GM19238 (cell line): Measurements from ENCODE around the gene FAM120B.

Source experiments
- DNase-seq: peaks from one replicate; pipeline ENCODE4 v3.0.0; 2011; ENCODE audit warnings: low spot score; ENCODE audit not compliant: insufficient read length

FAM120B gene

DNA sequence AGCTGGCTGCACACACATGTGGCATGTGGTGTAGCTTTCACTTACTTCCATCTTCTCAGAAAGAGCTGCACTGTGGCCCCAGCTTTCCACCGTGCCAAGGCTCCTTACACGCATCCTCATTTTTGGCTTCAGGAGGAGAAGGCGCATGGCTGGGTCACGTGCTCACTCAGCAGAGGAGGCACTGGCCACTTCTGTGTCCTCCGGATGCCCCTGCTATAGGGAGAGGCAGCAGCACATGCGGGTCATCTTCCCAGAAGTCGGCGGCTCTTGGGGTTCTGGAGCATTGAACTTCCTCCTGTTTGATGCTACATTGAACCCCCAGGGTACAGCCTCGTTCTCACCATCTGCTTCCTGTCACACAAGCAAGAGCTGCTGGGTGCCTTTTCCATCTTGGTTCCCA is 111.3 kb downstream of the FAM120B start:
- no peak for DNase-seq

DNA sequence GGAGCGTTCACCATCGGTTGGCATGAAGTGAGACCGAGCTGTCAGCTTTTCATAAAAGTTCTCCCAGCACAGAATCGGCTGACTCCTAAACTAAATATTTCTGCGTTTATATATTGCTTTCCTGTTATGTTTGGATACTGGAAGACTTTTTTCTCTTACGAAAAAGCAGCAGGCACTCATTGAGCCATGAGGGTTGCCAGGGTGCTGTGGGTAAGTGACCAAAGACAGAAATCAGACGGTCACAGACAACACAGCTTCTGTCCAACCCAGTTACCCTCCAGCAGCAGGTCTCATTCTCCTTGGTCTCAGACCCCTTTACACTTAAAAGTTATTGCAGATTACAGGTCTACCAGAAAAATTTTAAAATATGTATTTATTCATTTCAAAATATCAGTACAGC is 113.7 kb downstream of the FAM120B start:
- DNase-seq: no peak

DNA sequence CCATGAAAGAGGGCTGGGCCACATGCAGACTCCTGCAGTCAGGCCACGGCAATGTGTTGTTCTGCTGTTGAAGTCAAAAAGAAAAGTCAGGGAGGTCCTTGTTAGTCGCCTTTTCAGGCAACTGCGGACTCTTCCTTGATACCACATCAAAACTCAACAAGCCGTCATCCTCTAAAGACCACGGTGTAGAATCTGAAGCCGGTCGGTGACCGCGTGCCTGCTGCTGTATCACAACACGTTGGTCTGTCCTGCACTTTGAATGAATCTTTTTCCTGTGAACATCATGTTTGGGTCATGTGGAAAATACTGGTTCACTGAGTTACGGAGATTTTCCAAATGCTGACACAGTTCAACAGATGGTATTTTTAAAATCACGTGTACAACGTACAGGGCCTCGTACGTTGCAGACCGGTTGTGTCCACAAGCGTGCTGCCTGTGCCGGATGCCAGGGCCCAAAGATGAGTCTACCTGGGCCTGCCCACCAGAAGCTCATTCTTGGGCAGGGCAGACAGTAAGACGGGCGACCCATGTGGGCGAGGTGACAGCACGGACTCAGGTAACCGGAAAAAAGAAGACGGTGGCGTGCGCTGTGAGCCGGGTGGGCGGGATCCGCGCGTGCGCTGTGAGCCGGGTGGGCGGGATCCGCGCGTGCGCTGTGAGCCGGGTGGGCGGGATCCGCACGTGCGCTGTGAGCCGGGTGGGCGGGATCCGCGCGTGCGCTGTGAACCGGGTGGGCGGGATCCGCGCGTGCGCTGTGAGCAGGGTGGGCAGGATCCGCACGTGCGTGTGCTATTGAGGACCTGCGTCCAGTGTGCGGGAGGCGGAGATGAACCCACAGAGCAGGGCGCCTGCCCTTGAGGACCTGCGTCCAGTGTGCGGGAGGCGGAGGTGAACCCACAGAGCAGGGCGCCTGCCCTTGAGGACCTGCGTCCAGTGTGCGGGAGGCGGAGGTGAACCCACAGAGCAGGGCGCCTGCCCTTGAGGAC is 114.5 kb downstream of the FAM120B start:
- no peak for DNase-seq

DNA sequence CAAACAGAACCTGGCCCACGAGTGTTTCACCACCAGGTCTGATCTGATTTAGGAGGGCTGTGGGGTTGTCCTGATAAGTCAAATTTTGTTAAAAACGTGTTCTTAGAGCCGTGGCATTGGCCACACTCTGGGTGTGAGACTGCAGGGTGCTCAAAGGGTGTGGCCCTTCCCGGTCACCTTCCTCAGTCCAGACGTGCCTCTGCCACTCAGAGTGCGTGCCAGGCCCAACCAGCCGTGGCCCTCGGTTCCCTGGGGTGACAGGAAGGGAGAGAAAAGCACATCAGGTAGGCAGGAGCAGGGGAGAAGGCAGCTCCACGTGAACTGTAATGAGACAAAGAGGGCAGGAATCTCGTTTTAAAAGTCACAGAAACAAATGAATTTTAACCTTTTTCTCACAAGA is 115.4 kb downstream of the FAM120B start:
- DNase-seq: no peak

DNA sequence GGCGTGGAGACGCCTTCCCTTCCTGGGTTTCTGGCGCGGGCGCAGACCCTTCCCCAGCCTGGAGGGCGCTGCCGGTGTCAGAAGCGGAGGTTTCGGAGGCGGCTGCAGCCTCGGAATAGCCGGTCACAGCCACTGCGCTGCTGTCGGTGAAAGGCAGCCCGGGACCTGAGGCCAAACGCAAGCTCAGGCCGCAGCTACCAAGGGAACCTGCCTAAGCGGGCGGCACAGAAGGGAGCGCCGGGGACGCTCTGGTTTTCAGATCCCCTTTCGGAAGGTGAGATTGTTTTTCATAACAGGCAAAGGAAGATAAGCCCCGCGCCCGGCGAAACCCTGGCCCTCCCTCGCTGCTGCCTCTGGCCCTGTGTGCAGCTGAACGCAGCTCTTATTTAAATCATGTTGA is 116.5 kb downstream of the FAM120B start:
- no peak for DNase-seq

DNA sequence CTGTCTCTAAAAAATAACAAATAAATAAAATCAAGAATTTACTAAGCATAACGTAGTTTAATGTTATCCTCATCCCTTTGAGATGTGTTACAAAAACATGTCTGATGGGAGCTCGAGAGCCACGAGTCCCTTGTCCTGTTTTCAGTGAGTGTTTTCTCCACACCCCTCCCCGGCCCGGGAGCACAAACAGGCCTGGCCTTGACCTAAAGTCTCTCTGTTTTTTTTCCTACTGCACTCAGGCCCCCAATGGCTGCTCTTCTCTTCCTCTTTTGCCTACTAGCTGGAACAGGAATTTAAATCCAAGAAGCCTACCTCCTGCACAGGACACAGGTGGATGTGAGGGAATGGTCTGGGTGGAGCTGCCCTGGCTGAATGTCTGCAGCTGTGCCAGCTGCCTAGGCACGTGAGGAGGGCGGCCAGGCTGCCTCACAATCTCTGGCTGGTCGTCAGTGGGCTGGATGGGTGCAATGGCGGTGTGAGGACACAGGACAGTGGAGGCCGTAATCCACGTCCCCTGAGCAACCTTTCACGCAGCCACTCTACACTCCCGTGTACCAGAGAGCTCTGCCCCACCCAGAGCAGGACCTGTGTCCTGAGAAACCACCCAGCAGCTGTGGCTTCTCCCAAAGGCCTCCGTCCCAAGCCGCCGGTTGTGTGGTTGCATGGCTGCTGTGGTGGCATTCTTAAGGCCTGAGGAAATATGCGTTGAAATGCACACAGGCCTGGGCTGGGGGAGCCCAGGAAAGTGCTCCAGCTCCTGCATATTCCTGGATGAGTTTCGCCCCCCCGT is 117.5 kb downstream of the FAM120B start:
- DNase-seq: no peak

DNA sequence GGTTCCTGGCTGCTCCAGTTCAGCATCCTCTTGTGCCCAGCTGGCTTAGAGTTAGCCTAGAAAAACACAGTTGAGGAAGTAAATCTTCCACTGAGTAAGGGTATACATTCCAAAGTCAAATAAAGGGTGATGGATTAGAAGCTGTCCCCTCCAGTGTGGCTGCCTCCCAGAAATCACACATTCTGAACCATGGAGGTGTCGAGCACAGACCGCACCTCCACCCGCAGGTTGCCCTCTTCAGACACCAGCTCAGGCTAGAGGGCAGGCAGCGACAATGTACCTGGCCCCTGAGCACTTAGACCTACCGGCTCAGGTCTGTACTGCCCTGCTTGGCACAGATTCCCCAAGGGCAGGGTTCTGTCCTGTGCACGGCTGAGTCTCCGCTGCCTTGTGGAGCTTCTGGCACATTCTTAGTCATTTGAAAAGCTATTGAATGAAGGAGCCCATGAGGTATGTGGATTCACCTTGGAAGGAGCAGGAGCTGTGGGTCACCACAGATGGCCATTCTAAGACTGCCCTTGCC is 118.1 kb downstream of the FAM120B start:
- DNase-seq: no peak

DNA sequence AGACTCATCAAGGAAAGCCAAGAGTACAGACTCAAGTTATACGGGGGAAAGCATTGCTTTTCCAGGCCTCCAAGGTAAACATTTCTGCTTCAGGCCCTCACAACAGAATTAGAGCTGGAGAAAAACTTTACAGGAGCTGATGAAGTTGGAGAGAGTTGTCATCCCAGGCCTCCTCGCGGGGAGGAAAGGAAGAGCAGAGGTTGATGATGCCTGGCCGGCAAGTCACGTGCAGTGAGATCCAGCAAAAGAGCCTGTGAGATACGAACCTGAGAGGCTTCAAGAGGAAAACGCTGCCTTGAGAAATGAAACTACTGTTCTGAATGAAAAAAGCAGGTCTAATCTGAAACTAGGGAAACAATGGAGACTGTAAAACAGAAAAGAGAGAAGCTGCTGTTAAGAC is 122.9 kb downstream of the FAM120B start:
- no peak for DNase-seq

DNA sequence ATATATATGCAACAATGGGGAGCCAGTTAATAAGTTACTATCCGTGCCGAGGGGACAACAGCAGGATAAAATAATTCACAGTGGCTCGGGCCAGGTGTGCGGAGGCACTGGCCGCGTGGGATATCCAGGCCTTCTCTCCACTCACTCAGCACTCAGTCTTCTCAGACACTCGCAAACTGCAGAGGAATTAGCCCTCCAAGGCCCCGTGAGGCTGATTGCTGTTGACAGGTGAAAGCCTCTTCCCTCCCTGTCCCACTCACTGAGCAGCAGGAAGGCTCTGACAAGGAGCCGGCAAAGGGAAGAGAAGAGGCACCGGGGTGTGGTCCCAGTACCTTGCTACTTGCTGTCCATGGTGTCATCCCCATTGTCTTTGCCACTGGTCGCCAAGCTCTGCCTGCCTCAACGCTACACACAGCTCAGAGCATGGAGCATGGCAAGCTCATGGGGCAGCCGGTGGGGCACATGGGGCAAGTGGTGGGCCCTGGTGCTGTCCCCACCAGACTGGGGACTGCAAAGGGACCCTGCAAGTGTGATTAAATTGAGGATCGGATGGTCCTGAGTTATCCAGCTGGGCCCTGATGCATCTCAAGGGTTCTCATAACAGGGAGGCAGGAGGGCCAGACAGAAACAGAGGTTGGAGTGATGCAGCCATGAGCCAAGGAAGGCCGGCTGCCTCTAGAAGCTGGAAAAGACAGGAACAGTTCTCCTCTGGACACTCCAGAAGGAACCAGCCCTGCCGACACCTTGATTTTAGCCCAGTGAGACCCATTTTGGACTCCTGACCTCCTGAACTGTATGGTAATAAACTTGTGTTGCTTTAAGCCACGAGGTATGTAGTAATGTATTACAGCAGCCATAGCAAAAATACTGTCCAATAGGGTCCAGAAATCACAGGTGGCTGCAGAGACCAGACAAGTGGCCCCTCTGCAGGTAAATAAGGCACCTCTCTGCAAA is 126.9 kb downstream of the FAM120B start:
- DNase-seq: no peak

DNA sequence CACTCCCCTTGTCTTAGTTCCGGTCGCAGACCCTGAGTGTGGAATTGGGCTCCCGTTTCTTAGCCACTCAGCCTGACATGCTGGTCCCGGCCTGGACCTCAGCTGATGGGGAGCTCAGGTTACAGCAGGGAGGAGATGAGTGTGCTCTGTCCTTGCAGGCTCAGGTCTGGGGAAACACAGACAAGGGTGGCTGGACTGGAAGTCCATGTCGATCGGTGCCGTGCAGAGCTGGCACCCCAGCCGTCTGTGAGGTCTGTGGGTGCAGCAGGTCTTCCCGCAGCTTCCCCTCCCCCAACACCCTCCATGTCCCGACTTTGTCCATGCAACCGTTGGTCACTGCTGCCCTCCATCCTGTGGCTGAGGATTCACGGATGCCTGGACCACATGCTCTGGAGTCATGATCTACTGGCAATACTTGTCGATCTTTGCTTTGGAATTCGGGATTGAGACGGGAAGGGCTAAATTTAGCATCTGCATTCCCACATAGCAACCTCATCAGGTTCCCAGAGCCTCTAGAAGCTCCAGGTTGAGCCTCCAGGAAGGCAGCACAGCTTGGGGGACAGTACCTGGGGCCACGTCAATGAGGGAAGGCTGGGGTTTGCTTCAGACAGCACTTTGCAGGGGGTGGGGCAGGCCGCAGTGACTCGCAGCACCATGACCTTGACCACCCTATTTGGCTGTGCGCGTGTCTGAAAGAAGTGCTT is 127.7 kb downstream of the FAM120B start:
- DNase-seq: no peak

DNA sequence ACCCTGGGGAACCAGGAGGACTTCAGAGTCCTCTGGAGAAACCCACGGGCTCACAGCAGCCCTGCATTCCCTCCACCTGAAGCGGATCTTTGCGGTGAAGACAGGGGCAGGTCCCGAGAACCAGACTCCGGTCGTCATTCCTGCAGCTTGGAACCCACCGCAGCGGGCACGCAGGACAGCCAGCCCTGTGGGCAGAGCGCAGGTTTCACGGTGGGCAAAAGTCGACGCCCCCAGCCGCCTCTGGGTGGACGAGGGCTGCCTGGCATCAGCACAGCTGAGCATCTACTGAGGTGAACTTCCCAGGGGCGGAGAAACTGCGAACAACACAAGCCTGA is 128.2 kb downstream of the FAM120B start:
- DNase-seq: no peak

DNA sequence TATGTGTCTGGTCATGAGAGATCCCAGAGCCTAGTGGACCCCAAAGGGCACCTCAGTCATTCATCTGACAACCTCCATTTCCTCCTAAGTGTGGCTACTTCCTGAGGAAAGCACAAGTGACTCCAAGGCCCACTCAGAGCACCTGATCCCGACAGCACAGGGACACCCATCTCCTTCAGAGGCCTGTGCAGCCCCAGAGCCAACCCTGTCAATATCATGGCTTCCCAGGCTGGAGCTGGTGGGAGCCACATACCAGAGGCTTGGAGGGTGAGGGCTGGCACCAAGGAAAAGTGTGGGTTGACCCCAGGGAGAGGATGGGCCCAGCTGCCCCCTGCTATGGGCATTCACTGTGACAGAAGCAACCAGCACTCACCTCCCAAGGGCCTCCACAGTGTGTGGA is 129.2 kb downstream of the FAM120B start:
- no peak for DNase-seq

DNA sequence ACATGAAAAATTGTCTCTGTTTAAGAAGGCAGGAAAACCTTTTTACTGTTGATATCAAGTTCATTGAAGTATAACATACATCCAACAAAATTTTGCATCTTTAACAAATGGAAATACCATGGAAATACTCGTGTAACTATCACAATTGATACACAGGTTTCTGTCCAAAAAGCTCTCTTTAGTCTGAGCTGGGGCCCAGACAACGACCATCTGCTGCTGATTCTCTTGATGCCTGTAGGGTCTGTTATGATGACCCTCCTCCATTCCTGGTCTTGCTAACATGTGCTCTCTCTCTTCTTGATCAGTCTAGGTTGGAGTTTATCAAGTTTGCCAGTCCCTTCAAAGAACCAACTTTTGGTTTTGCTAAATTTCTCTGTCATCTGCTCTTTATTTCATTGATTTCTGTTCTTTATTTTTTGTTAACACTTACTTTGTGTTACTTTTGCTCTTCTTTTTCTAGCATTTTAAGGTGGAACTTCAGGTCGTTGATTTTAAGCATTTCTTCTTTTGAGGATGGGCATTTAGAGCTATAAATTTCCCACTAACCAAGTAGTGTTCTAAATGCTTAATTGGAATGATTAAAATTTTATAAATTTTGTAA is 129.8 kb downstream of the FAM120B start:
- no peak for DNase-seq

DNA sequence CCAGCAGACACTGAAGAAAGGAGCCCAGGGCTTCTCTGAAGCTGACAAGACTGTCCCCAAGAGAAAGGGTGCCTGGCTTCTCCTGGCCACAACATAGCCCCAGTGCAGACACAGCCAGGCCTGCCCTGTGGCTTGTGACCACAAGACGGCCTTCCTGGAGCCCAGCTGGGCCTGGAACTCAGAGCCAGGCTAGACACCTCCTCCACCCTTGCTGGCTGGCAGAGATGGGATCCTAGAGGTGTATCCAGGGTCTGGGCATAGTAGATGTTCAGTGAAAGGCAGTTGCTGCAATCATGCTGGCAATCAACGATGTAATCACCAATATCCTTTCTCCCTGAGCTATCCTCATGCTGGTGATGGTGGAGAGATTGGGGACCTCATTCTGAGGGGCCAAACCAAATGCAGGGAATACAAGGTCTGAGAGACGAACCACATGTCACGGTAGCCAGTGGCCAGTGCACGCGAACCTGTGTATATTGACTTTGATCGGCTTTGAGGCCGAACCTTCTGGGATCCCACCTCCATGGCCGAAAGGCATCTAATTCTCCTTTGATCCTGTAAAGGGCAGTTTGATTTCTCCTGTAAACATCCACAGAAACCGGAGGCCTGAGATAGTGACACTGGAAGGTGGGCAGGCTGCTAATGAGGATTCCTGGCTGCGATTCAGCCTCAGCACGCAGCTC is 131.3 kb downstream of the FAM120B start:
- no peak for DNase-seq

DNA sequence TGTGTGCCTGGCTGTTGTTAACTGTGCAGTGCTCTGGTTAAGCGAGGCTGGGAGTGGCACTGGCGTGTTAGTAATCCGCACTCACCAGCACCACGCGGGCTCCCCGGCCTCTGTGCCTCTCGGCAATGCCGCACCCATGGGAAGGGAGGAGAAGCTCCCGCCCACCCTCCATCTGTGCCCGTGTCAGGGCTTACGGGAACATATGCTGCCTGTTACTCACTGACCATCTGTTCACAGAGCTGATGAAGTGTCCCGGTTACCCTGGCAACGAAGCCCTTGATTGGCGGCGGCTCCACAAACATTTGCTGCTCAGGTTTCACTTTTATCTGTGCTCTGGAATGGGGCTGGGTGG is 131.8 kb downstream of the FAM120B start:
- peak; percentile 69 for DNase-seq

DNA sequence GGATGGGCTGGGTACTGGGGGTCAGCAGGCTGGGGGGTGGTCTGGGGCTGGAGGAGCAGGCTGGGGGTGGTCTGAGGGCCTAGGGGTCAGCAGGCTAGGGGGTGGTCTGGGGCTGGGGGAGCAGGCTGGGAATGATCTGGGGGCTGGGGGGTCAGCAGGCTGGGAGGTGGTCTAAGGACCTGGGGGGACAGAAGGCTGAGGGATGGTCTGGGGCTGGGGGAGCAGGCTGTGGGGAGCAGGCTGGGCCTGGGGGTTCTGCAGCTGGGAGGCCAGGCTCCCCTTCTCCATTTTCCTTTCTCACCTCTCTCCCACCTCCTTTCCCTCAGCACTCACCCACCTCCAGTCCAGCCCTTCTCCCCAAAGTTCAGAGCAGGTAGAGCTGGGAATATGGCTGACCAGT is 132.3 kb downstream of the FAM120B start:
- DNase-seq: no peak

DNA sequence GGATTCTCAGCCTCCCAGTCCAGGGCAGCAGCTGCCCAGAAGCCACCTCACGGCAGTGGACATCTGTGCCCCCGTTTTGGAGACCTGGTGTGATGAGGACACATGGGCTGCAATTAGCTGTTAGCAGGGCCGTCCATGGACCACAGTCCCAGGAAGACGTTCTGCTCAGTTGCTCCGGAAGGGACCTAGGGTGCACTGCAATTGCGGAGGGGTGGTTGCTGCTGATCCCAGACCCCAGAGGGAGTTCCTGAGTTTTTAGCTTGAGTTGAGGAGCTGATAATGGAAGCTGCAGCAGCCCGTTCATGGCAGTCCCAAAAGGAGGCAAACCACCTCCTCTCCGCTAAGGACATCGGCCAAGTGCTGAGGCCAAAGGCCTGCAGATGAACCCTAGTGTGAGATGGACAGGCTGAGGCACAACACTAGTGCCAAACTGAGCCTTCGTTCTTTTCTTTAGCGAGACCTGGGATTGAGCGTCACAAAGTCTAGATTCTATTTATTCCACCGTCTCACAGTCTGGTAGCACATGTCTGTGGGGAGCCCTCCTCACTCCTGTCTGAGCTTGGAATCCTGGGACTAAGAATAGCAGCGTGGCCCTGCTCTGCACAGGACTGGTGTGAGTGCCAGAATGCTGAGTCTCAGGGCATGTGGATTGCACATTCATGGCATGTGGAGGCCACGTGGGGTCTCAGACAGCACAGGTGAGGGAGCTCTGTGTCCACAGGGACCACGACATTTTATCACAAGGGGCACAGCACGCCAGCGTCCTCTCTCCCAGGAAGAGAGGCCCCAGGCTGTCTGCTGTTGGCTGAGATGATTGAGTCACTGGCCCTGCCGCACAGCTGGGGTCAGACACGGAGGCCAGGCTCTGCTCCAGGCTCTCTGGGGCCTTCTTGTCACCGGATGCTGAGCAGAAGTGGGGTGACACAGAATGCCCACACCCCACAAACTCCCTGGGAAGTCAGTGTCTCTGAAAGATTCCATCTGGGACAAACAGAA is 133.1 kb downstream of the FAM120B start:
- DNase-seq: no peak

DNA sequence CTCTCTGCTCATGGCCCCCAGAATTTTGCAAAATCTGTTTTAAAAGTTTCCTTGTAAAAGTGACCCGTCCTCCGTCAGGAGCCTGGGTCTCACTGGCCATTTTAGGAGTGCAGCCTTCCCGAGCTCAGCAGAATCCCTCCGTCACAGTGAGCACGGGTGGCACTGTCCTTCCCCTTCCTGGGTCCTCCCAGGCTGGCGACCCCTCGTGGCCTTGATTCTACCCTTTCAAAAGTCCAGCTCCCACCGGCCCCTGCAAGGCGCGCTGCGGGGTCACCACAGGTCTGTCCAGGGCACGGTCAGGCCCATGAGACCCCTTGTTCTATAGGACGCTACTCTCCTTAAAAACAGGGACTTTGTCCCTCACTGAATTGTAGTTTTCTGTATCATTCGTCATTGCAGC is 133.9 kb downstream of the FAM120B start:
- DNase-seq: no peak

DNA sequence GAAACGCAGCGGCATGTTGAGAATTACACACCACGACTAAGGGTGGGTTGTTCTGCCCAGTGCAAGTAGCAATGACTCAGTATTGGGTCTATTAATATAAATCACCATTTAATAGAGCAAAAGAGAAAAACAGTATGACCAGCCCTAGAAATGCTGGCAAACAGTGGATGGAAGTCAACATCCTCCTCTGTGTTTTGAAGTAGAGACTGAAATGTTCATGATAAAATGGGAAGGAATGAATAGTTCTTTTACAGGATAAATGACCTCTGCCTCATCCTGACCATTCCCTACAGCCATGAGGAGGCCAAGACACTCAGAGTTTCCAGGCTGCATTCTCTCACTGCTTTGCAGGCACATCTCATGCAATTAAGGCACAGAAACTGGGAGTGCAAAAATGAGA is 134.8 kb downstream of the FAM120B start:
- no peak for DNase-seq
